Stimulated activated naive CD8-positive, alpha-beta T cell treated with anti-CD3 and anti-CD28 coated beads, Interleukin-15, Interleukin-2, amounts not matched to agents 100 ng/mL and 50 ng/mL, for 24 hours (primary cell): ENCODE results near the gene TMCC2.

Experiments used
- H3K27ac Mint-ChIP-seq: one replicate; pipeline ENCODE4 v1.8.0; 2021; ENCODE audit warnings: mild to moderate bottlenecking, mixed read lengths
- H3K27me3 Mint-ChIP-seq: one replicate; pipeline ENCODE4 v1.8.0; 2021; ENCODE audit warnings: mixed read lengths
- H3K36me3 Mint-ChIP-seq: one replicate; pipeline ENCODE4 v1.8.0; 2021; ENCODE audit warnings: low read depth, mixed read lengths
- H3K4me1 Mint-ChIP-seq: one replicate; pipeline ENCODE4 v1.8.0; 2021; ENCODE audit warnings: low read depth, mixed read lengths
- H3K4me3 Mint-ChIP-seq: one replicate; pipeline ENCODE4 v1.8.0; 2021; ENCODE audit warnings: mild to moderate bottlenecking, mixed read lengths
- H3K9me3 Mint-ChIP-seq: one replicate; pipeline ENCODE4 v1.8.0; 2021; ENCODE audit warnings: mixed read lengths

The TMCC2 gene

GRCh38 chr1:205319081-205320018 lies 91.6 kb downstream of the TMCC2 start:
- no peaks in the 10 kb centered on the region for H3K36me3 Mint-ChIP-seq
- H3K27ac Mint-ChIP-seq = peak overlapping the region; percentile 73
- no peaks in the 10 kb centered on the region for H3K27me3 Mint-ChIP-seq
- H3K9me3 Mint-ChIP-seq = no peaks in the 10 kb centered on the region
- H3K4me1 Mint-ChIP-seq = peaks cover 83% of the 10 kb centered on the region
- H3K4me3 Mint-ChIP-seq = peak overlapping the region; percentile 87

- peak within 1 kb of the TSS; percentile 87 for H3K4me3 Mint-ChIP-seq
- no peaks in the 10 kb centered on the region for H3K36me3 Mint-ChIP-seq
- peaks cover 77% of the 10 kb centered on the region for H3K4me1 Mint-ChIP-seq
- H3K9me3 Mint-ChIP-seq = no peaks in the 10 kb centered on the region
- no peaks in the 10 kb centered on the region for H3K27me3 Mint-ChIP-seq
- peak within 1 kb of the TSS; percentile 73 for H3K27ac Mint-ChIP-seq
These were observed 93.6 kb downstream of the TMCC2 start, which contains the start of gene NUAK2 for GRCh38 chr1:205321162-205321958. NUAK2 (minus strand) TSS chr1:205321745; CDS start chr1:205321628, 117 bp downstream.

- H3K9me3 Mint-ChIP-seq = no peaks in the 10 kb centered on the region
- no peak overlapping the region for H3K27ac Mint-ChIP-seq
- H3K36me3 Mint-ChIP-seq = no peaks in the 10 kb centered on the region
- peak overlapping the region; percentile 7 for H3K4me3 Mint-ChIP-seq
- peaks cover 71% of the 10 kb centered on the region for H3K4me1 Mint-ChIP-seq
- H3K27me3 Mint-ChIP-seq = peaks cover 5% of the 10 kb centered on the region
These were observed 94.2 kb downstream of the TMCC2 start for GRCh38 chr1:205321959-205322283.
